Measurements from ENCODE around the gene MACROD1. TPM values are rescaled to one million over a fixed set of nuclear protein-coding genes. Genes with fewer than 3 reads are reported as not detected.
A peak's percentile ranks its signal among the peaks of the same experiment; 100 is the strongest.

MACROD1 gene
- total and polyA plus RNA-seq, 10 of the 15 experiments (the other 5 are each of a cell fraction or from before 2014, with no cell fraction given), result 1.2 to 22.7 (median 11.3) TPM; not detected in 1

- 0 out of 2 replicates have a peak, but pooled peaks have one; percentile 16 for TF ChIP-seq MLLT1 (IDR thresholded peaks at IDR 0.05)
- no peak for TF ChIP-seq SKIL (IDR thresholded peaks at IDR 0.05; ENCODE audit: low read depth, poor library complexity, severe bottlenecking)
- no peak for TF ChIP-seq RCOR1 (conservative IDR thresholded peaks at IDR 0.05; ENCODE audit: low read depth, low read length)
- TF ChIP-seq NFYA (IDR thresholded peaks at IDR 0.05; ENCODE audit: borderline replicate concordance, low read depth, low read length), result no peak
- TF ChIP-seq USF2 (IDR thresholded peaks at IDR 0.05; ENCODE audit: borderline replicate concordance, low read depth, low read length), result no peak
- TF ChIP-seq E4F1 (IDR thresholded peaks at IDR 0.05; ENCODE audit: borderline replicate concordance, partially characterized antibody), result peak; percentile 87
- TF ChIP-seq TCF3 (IDR thresholded peaks at IDR 0.05; ENCODE audit: borderline replicate concordance, insufficient read depth, low read depth, low read length), result no peak
- 0 out of 2 replicates have a peak, but pooled peaks have one; percentile 46 for TF ChIP-seq PAX5 (IDR thresholded peaks at IDR 0.05; ENCODE audit: borderline replicate concordance, low read depth, low read length)
- no peak for TF ChIP-seq STAT1 (conservative IDR thresholded peaks at IDR 0.05)
- TF ChIP-seq ZNF274 (IDR thresholded peaks at IDR 0.05; ENCODE audit: insufficient read depth, insufficient read length), result no peak
- peak; percentile 10; the same call in 1 of the 2 replicates for TF ChIP-seq MYB (IDR thresholded peaks at IDR 0.05; ENCODE audit: borderline replicate concordance, low read depth, low read length)
- TF ChIP-seq MTA3 (IDR thresholded peaks at IDR 0.05; ENCODE audit: borderline replicate concordance, low read length), result no peak
- no peak for TF ChIP-seq ATF3 (IDR thresholded peaks at IDR 0.05; ENCODE audit: borderline replicate concordance, extremely low read depth, low read depth, low read length)
- TF ChIP-seq EED (IDR thresholded peaks at IDR 0.05; ENCODE audit: low read depth), result peak; percentile 66
- TF ChIP-seq E2F8 (IDR thresholded peaks at IDR 0.05; ENCODE audit: low read depth, partially characterized antibody), result no peak
- TF ChIP-seq NR2C2 (IDR thresholded peaks at IDR 0.05; ENCODE audit: borderline replicate concordance, control insufficient read depth, insufficient read length, low read depth), result no peak
Measured at GRCh38 chr11:63986156-63986931, 179.6 kb downstream of the MACROD1 start, which contains the start of gene OTUB1 (continued).

All from GM12878 (cell line).